GM23338 (cell line): ENCODE measurements around the gene SH2D2A.

Experiments
- CREB1 ChIP-seq: fragments of 250-450 bp; sonication (Bioruptor Pico); IDR thresholded peaks from 2 replicates; pipeline ENCODE4 v1.5.0; 2020; ENCODE audit warnings: low read depth, mild to moderate bottlenecking, moderate library complexity
- EZH2 ChIP-seq: fragments of 200-600 bp; sonication (generic); IDR thresholded peaks from one replicate; pipeline ENCODE4 v1.8.0; 2017; ENCODE audit warnings: antibody characterized with exemption, mild to moderate bottlenecking, low read depth; ENCODE audit not compliant: unreplicated experiment
- EZH2phosphoT487 ChIP-seq: fragments of 200-600 bp; sonication (generic); IDR thresholded peaks from one replicate; pipeline ENCODE4 v1.8.1; 2018; ENCODE audit warnings: antibody characterized with exemption; ENCODE audit not compliant: unreplicated experiment
- JUNB ChIP-seq: IDR thresholded peaks from one replicate; pipeline ENCODE4 v1.6.1; 2016; ENCODE audit warnings: antibody characterized with exemption; ENCODE audit not compliant: unreplicated experiment
- NANOG ChIP-seq: IDR thresholded peaks from 2 replicates; pipeline ENCODE4 v1.6.1; 2016; ENCODE audit warnings: antibody characterized with exemption, borderline replicate concordance
- POLR2AphosphoS5 ChIP-seq: IDR thresholded peaks from 2 replicates; pipeline ENCODE4 v1.6.1; 2016; ENCODE audit warnings: antibody characterized with exemption, low read depth
- ZNF114 ChIP-seq: fragments of 250-450 bp; sonication (Bioruptor Pico); IDR thresholded peaks from 2 replicates; pipeline ENCODE4 v1.5.0; 2020; ENCODE audit warnings: mild to moderate bottlenecking, moderate library complexity
- ZNF331 ChIP-seq: fragments of 250-450 bp; sonication (Bioruptor Pico); IDR thresholded peaks from 2 replicates; pipeline ENCODE4 v1.5.0; 2020; ENCODE audit warnings: low read depth, mild to moderate bottlenecking, moderate library complexity
- TF ChIP-seq, protein P1 (sequence below), 2 experiments: fragments of 200-600 bp in 1 of 2; sonication (generic) in 1 of 2; conservative IDR thresholded peaks; 2 replicates each; pipeline versions ENCODE4 v1.5.1 to v1.6.1; 2016 to 2017; ENCODE audit warnings: antibody characterized with exemption in 2 of 2, low read depth in 2 of 2, mild to moderate bottlenecking in 2 of 2, moderate library complexity in 1 of 2
- TF ChIP-seq, protein P2 (sequence below): IDR thresholded peaks from one replicate; pipeline ENCODE4 v1.6.1; 2018; ENCODE audit warnings: antibody characterized with exemption; ENCODE audit not compliant: unreplicated experiment
- TF ChIP-seq, protein P3 (sequence below): fragments of 250-450 bp; sonication (Bioruptor Pico); IDR thresholded peaks from 2 replicates; pipeline ENCODE4 v1.5.0; 2020; ENCODE audit warnings: mild to moderate bottlenecking, moderate library complexity
- TF ChIP-seq, protein P4 (sequence below): IDR thresholded peaks from 2 replicates; pipeline ENCODE4 v1.6.1; 2016; ENCODE audit warnings: antibody characterized with exemption

DNA sequence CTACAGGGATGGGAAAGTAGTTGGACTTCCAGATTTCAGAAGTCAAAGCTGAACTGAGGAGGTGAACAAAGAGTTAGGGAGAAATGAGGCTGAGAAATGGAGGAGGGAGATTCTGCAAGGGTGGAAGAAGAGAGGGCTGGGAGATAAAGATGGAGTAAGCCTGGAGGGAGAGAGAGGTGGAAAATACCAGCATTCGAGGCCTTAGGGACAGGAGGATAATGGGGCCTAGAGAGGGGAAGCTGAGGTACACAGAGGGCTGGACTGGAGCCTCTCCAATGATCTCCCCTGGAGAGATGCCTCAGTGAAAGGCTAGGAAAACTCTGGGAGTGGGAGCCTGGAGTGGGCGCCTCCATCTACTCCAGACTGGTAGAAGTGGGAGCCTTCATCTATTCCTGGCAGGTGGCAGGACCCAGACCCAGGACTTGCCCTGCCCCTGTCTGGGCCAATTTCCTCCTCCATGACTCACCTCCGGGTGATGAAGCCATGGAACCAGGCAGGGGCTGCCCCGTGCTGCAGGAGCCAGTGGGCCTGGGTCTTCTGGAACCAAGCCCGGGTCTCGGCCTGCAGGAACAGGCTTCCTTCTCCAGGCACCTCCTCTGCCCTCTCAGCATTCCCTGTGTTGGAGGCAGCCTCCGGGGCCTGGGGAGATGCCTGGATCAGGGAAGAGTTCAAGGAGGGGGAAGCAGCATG is 1.9 kb downstream of the SH2D2A start:
- TF ChIP-seq EZH2: no peak
- TF ChIP-seq, protein P1, sequence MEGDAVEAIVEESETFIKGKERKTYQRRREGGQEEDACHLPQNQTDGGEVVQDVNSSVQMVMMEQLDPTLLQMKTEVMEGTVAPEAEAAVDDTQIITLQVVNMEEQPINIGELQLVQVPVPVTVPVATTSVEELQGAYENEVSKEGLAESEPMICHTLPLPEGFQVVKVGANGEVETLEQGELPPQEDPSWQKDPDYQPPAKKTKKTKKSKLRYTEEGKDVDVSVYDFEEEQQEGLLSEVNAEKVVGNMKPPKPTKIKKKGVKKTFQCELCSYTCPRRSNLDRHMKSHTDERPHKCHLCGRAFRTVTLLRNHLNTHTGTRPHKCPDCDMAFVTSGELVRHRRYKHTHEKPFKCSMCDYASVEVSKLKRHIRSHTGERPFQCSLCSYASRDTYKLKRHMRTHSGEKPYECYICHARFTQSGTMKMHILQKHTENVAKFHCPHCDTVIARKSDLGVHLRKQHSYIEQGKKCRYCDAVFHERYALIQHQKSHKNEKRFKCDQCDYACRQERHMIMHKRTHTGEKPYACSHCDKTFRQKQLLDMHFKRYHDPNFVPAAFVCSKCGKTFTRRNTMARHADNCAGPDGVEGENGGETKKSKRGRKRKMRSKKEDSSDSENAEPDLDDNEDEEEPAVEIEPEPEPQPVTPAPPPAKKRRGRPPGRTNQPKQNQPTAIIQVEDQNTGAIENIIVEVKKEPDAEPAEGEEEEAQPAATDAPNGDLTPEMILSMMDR (conservative IDR thresholded peaks at IDR 0.05; ENCODE audit: low read depth in 2 of 2): no peak
- TF ChIP-seq, protein P2, sequence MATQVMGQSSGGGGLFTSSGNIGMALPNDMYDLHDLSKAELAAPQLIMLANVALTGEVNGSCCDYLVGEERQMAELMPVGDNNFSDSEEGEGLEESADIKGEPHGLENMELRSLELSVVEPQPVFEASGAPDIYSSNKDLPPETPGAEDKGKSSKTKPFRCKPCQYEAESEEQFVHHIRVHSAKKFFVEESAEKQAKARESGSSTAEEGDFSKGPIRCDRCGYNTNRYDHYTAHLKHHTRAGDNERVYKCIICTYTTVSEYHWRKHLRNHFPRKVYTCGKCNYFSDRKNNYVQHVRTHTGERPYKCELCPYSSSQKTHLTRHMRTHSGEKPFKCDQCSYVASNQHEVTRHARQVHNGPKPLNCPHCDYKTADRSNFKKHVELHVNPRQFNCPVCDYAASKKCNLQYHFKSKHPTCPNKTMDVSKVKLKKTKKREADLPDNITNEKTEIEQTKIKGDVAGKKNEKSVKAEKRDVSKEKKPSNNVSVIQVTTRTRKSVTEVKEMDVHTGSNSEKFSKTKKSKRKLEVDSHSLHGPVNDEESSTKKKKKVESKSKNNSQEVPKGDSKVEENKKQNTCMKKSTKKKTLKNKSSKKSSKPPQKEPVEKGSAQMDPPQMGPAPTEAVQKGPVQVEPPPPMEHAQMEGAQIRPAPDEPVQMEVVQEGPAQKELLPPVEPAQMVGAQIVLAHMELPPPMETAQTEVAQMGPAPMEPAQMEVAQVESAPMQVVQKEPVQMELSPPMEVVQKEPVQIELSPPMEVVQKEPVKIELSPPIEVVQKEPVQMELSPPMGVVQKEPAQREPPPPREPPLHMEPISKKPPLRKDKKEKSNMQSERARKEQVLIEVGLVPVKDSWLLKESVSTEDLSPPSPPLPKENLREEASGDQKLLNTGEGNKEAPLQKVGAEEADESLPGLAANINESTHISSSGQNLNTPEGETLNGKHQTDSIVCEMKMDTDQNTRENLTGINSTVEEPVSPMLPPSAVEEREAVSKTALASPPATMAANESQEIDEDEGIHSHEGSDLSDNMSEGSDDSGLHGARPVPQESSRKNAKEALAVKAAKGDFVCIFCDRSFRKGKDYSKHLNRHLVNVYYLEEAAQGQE: no peak
- no peak for TF ChIP-seq JUNB
- TF ChIP-seq POLR2AphosphoS5: no peak
- TF ChIP-seq, protein P3, sequence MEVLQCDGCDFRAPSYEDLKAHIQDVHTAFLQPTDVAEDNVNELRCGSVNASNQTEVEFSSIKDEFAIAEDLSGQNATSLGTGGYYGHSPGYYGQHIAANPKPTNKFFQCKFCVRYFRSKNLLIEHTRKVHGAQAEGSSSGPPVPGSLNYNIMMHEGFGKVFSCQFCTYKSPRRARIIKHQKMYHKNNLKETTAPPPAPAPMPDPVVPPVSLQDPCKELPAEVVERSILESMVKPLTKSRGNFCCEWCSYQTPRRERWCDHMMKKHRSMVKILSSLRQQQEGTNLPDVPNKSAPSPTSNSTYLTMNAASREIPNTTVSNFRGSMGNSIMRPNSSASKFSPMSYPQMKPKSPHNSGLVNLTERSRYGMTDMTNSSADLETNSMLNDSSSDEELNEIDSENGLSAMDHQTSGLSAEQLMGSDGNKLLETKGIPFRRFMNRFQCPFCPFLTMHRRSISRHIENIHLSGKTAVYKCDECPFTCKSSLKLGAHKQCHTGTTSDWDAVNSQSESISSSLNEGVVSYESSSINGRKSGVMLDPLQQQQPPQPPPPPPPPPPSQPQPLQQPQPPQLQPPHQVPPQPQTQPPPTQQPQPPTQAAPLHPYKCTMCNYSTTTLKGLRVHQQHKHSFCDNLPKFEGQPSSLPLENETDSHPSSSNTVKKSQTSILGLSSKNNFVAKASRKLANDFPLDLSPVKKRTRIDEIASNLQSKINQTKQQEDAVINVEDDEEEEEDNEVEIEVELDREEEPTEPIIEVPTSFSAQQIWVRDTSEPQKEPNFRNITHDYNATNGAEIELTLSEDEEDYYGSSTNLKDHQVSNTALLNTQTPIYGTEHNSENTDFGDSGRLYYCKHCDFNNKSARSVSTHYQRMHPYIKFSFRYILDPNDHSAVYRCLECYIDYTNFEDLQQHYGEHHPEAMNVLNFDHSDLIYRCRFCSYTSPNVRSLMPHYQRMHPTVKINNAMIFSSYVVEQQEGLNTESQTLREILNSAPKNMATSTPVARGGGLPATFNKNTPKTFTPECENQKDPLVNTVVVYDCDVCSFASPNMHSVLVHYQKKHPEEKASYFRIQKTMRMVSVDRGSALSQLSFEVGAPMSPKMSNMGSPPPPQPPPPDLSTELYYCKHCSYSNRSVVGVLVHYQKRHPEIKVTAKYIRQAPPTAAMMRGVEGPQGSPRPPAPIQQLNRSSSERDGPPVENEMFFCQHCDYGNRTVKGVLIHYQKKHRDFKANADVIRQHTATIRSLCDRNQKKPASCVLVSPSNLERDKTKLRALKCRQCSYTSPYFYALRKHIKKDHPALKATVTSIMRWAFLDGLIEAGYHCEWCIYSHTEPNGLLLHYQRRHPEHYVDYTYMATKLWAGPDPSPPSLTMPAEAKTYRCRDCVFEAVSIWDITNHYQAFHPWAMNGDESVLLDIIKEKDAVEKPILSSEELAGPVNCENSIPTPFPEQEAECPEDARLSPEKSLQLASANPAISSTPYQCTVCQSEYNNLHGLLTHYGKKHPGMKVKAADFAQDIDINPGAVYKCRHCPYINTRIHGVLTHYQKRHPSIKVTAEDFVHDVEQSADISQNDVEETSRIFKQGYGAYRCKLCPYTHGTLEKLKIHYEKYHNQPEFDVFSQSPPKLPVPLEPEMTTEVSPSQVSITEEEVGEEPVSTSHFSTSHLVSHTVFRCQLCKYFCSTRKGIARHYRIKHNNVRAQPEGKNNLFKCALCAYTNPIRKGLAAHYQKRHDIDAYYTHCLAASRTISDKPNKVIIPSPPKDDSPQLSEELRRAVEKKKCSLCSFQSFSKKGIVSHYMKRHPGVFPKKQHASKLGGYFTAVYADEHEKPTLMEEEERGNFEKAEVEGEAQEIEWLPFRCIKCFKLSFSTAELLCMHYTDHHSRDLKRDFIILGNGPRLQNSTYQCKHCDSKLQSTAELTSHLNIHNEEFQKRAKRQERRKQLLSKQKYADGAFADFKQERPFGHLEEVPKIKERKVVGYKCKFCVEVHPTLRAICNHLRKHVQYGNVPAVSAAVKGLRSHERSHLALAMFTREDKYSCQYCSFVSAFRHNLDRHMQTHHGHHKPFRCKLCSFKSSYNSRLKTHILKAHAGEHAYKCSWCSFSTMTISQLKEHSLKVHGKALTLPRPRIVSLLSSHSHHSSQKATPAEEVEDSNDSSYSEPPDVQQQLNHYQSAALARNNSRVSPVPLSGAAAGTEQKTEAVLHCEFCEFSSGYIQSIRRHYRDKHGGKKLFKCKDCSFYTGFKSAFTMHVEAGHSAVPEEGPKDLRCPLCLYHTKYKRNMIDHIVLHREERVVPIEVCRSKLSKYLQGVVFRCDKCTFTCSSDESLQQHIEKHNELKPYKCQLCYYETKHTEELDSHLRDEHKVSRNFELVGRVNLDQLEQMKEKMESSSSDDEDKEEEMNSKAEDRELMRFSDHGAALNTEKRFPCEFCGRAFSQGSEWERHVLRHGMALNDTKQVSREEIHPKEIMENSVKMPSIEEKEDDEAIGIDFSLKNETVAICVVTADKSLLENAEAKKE (CRISPR knock-in tag): no peak
- TF ChIP-seq, protein P4, sequence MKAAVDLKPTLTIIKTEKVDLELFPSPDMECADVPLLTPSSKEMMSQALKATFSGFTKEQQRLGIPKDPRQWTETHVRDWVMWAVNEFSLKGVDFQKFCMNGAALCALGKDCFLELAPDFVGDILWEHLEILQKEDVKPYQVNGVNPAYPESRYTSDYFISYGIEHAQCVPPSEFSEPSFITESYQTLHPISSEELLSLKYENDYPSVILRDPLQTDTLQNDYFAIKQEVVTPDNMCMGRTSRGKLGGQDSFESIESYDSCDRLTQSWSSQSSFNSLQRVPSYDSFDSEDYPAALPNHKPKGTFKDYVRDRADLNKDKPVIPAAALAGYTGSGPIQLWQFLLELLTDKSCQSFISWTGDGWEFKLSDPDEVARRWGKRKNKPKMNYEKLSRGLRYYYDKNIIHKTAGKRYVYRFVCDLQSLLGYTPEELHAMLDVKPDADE: no peak
- TF ChIP-seq EZH2phosphoT487: no peak
- no peak for TF ChIP-seq CREB1 (CRISPR knock-in tag)
- TF ChIP-seq ZNF331: no peak
- no peak for TF ChIP-seq ZNF114 (CRISPR knock-in tag)
- no peak for TF ChIP-seq NANOG
